Brain microvascular endothelial cell (primary cell): Measurements from ENCODE around the gene VPS37D.
"Not testable (repeated sequence)": the region's sequence is repeated elsewhere in the genome, so short reads cannot be mapped to it uniquely, and the experiment has no call there.

ENCODE experiments used
- DNase-seq: peaks from one replicate; pipeline ENCODE4 v3.0.0-alpha.2; 2020
- H3K27ac ChIP-seq: fragments of 250-450 bp; sonication (Bioruptor Pico); 2 replicates; pipeline ENCODE4 v1.5.1; 2020; ENCODE audit warnings: mild to moderate bottlenecking, moderate library complexity
- H3K27me3 ChIP-seq: fragments of 250-450 bp; sonication (Bioruptor Pico); replicated peaks from 2 replicates; pipeline ENCODE4 v1.5.1; 2020; ENCODE audit warnings: mild to moderate bottlenecking
- H3K36me3 ChIP-seq: fragments of 250-450 bp; sonication (Bioruptor Pico); replicated peaks from 2 replicates; pipeline ENCODE4 v1.5.1; 2020; ENCODE audit warnings: mild to moderate bottlenecking
- H3K4me3 ChIP-seq: 2 replicates; pipeline ENCODE4 v1.5.1; 2011; ENCODE audit warnings: low read depth, mild to moderate bottlenecking, control low read depth, low read length, moderate library complexity
- CTCF ChIP-seq: IDR thresholded peaks from 2 replicates; pipeline ENCODE4 v1.5.1; 2011; ENCODE audit warnings: low read depth, mild to moderate bottlenecking, moderate library complexity, low read length, control low read depth, inconsistent platforms; ENCODE audit errors: missing control alignments
- in situ Hi-C: cut with HindIII; loops from 2 replicates; pipeline ENCODE4 v1.10.0; 2017; ENCODE audit warnings: low sequenced_read_pairs, low pct_ligation_motif_present

The VPS37D gene

GRCh38 chr7:73647725-73648592 is 19.7 kb upstream of the VPS37D start:
- no peak overlapping the region for H3K4me3 ChIP-seq
- in situ Hi-C loops, result no loop called here
- H3K27ac ChIP-seq, result no peak overlapping the region
- no peak for TF ChIP-seq CTCF
- H3K36me3 ChIP-seq, result no peaks in the 10 kb centered on the region
- DNase-seq, result no peak
- H3K27me3 ChIP-seq, result peaks cover 51% of the 10 kb centered on the region

GRCh38 chr7:73648593-73649332 is 18.9 kb upstream of the VPS37D start:
- H3K4me3 ChIP-seq, result no peak overlapping the region
- TF ChIP-seq CTCF, result no peak
- in situ Hi-C loops, result no loop called here
- no peaks in the 10 kb centered on the region for H3K36me3 ChIP-seq
- no peak for DNase-seq
- H3K27ac ChIP-seq, result no peak overlapping the region
- H3K27me3 ChIP-seq, result peaks cover 49% of the 10 kb centered on the region

- H3K27me3 ChIP-seq, result peaks cover 49% of the 10 kb centered on the region
- no peak for DNase-seq
- no peaks in the 10 kb centered on the region for H3K36me3 ChIP-seq
- TF ChIP-seq CTCF, result no peak
- H3K27ac ChIP-seq, result no peak overlapping the region
- H3K4me3 ChIP-seq, result no peak overlapping the region
- in situ Hi-C loops, result no loop called here
These were observed 18.1 kb upstream of the VPS37D start for GRCh38 chr7:73649576-73649975.

GRCh38 chr7:73650524-73650923 is 17.1 kb upstream of the VPS37D start:
- no peak for TF ChIP-seq CTCF
- no peak for DNase-seq
- in situ Hi-C loops, result no loop called here
- Histone ChIP-seq H3K27ac (no peak overlapping the region), H3K36me3 (no peaks in the 10 kb centered on the region), H3K27me3 (peaks cover 44% of the 10 kb centered on the region), H3K4me3 (no peak overlapping the region)

GRCh38 chr7:73652541-73652949 is 15.1 kb upstream of the VPS37D start:
- no peaks in the 10 kb centered on the region for H3K36me3 ChIP-seq
- no peak for TF ChIP-seq CTCF
- no peak overlapping the region for H3K27ac ChIP-seq
- H3K27me3 ChIP-seq, result peaks cover 26% of the 10 kb centered on the region
- no peak for DNase-seq
- in situ Hi-C loops, result no loop called here
- no peak overlapping the region for H3K4me3 ChIP-seq

GRCh38 chr7:73655309-73655708 is 12.3 kb upstream of the VPS37D start:
- H3K4me3 ChIP-seq, DNase-seq, in situ Hi-C loops: not testable (repeated sequence)

More at GRCh38 chr7:73655309-73655708, 12.3 kb upstream of the VPS37D start:
- not testable (repeated sequence) for H3K27me3 ChIP-seq, H3K27ac ChIP-seq, H3K36me3 ChIP-seq
